Eye (tissue), 1 donor: ENCODE data around the gene HOXC12.

Experiments used
- DNase-seq: peaks from one replicate; pipeline ENCODE4 v3.0.0-alpha.2; 2015

HOXC12 gene

GRCh38 chr12:53985692-53985993 is 30.9 kb downstream of the HOXC12 start:
- DNase-seq: no peak

DNA sequence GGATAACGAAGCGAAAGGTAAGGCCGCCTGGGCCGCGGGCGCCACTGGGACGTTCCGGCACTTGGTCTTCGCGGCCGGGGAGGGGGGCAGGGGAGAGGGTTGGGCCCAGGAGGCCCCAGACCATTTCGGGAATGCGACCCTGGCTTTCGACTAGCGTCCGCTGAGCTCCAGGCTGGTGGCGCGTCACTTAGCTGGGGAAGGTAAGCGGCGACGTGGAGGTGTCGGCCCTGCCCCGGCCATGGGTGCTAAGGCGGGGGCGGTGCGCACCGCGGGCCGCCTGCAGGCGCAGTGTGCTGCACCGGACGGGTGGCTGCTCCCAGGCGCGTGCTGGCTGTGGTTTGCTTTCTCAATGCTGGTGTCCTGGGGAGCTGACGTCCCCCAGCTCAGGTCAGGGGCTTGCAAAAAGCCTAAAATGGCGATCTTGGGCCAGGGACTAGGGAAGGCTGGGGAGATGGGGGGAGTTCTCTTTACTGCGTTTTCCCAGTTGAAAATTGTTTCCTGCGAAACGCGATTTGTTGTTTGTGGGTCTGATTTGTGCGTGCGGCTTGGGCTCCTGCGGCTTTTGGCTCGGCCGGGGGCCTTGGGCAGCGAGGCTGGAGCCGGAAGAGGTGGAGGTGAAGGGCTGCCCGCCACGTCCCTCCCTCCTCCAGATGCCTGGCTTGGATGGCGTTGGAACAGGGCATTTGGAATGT is 31.4 kb downstream of the HOXC12 start:
- no peak for DNase-seq

- DNase-seq: no peak
These were observed 32.2 kb downstream of the HOXC12 start for GRCh38 chr12:53986686-53987483.

- no peak for DNase-seq
These were observed 33.1 kb downstream of the HOXC12 start for GRCh38 chr12:53987787-53988230.

DNA sequence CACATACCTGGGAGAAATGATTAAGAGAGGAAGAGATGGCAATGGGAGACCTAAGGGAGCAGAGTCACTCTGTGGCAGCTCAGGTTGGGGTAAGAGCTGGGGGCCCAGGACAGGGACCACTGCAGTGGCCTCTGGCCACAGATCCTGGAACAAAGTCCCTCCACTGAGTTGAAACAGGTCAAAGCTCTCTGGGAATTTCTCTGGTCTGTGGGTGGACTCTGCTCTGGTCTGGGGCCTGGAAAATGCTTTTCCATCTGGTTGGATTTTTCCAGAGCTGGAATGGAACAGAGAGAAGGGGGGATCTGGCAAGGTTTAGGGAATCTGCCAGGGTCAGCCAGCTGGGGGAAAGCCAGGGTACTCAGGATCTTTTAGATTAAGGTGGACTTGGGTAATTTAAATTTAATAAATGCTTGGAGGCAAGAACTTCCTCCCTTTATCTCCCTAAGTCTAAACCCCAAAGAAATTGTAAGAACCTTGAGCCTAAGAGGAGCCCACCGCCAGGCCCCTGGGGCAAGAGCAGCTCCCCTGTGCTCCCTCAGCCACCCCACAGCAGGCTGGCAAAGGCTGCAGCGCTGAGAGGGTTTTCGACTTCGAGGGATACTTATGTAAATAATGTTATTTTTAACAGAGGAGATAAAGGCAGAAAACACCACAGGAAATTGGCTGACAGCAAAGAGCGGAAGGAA is 34.0 kb downstream of the HOXC12 start:
- DNase-seq: no peak

DNA sequence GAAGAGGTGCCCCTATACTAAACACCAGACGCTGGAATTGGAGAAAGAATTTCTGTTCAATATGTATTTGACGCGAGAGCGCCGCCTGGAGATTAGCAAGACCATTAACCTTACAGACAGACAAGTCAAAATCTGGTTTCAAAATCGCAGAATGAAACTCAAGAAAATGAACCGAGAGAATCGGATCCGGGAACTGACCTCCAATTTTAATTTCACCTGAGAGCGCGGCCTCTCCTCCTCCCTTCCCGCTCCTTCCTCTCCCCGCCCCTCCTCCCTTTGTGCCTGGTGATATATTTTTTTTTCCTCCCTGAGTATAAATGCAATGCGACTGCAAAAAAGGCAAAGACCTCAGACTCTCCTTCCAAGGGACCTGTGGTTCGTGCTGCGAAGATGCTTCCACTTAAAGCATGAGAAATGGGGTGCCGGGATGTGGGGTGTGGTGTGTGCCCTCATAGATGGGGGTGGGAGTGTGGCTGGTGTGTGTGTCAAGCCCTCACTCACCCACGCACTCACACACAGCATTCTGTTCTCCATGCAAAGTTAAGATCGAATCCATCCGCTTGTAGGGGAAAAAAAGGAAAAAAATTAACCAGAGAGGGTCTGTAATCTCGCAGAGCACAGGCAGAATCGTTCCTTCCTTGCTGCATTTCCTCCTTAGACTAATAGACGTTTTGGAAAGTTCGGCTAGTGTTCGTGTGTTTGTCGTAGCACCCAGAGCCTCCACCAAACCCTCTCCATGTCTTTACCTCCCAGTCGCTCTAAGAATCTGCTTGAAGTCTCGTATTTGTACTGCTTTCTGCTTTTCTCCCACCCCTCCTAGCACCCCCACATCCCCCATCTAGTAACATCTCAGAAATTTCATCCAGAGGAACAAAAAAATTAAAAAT is 34.8 kb downstream of the HOXC12 start:
- DNase-seq: no peak

DNA sequence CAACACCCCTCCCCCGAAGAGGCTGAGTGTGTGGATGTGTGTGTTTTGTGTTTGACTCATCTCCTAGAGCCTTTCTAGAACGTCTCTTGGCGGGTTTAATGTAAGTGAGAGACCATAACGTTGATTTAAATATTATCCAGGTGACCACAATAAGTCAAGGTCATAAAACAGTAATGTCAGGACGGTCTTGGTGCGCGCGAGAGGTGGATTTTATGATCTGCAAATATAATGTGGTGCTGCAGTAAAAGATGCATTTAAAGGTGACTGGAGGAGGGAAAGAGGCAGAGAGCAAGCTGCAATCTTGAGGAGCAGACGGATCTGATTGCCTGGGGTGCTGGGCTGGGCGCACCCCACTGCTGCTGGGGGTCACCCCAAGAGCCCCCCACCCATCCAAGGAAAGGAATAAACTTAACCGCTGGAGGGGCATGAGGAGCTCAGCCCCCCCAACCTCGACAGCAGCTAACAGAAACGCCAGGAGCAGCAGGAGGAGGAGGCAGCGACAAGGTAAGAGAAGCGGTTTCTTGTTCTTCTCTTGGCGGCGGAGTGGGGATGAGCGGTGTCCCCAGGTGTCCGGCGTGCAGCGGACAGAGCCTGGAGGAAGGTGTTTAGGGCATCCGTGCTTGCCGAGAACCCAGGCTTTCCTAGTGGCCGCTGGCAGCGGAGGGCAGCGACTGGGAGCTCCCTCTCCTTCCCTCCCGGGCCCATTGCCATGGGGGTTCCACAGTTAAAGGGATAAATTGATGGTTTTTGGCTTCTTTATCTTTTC is 35.8 kb downstream of the HOXC12 start:
- DNase-seq: no peak

GRCh38 chr12:53991077-53991460 is 36.4 kb downstream of the HOXC12 start:
- no peak for DNase-seq

- no peak for DNase-seq
These were observed 37.7 kb downstream of the HOXC12 start for GRCh38 chr12:53992377-53992889.

GRCh38 chr12:53993162-53994008 is 38.7 kb downstream of the HOXC12 start:
- DNase-seq: no peak

GRCh38 chr12:53994009-53994263 is 39.2 kb downstream of the HOXC12 start:
- DNase-seq: no peak

- no peak for DNase-seq
These were observed 39.7 kb downstream of the HOXC12 start for GRCh38 chr12:53994264-53995001.

DNA sequence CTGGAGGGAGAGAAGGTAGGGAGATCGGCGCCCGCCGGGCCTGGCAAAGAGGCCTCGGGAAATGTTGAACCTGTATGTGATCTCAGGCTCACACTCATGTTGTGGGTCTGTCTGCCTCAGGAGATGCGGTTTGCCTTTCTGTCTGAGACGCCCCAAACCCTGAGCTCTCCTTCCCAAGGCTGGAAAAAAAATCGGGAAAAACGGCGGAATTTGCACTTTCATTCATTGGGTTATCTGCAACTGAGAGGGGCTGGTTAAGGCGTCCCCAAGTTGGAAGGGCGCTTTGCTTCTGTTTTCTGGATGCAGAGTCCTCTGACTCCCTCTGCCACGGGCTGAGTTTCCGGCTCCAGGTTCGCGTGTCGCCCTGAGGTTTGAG is 40.3 kb downstream of the HOXC12 start:
- no peak for DNase-seq

DNA sequence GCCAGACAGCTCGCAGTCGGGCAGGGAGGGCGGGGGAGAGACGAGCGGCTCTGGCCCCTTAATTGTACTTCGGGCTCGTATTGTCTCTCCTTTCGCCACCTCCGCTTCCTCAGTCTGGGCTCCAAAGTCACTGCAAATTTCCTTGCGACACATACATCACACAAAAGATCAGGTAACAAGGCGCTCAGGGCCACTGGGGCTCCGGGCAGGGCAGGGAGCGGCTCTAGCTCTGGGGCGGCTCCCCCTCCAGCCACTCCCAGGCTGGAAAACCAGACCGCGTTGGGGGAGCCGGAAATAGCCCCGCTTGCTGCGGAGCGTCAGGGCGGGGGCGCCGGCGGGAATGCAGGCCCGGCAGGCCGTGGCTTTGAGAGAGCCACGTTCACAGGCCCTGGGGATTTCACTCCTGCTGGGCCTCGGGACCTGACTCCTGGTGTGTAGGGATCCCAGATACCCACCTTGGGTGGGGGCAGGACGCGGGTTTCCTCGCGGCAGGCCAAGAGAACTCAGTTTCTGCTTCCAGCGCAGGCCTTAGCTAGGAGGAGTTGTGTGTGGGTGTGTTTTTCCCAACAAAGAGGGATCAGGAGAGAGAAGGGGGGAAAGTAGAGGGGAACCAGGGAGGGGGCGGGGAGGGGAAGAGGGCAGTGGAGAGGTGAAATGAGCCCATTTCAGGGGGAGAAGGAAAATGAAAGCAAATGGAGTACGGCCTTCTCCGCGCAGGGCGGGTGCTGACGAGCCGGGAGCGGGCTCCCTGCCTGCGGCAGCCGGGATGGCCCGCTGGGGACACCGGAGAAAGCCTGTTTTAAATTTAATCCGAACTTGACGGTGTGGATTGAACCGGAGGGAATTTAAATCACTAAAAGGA is 40.9 kb downstream of the HOXC12 start:
- no peak for DNase-seq

DNA sequence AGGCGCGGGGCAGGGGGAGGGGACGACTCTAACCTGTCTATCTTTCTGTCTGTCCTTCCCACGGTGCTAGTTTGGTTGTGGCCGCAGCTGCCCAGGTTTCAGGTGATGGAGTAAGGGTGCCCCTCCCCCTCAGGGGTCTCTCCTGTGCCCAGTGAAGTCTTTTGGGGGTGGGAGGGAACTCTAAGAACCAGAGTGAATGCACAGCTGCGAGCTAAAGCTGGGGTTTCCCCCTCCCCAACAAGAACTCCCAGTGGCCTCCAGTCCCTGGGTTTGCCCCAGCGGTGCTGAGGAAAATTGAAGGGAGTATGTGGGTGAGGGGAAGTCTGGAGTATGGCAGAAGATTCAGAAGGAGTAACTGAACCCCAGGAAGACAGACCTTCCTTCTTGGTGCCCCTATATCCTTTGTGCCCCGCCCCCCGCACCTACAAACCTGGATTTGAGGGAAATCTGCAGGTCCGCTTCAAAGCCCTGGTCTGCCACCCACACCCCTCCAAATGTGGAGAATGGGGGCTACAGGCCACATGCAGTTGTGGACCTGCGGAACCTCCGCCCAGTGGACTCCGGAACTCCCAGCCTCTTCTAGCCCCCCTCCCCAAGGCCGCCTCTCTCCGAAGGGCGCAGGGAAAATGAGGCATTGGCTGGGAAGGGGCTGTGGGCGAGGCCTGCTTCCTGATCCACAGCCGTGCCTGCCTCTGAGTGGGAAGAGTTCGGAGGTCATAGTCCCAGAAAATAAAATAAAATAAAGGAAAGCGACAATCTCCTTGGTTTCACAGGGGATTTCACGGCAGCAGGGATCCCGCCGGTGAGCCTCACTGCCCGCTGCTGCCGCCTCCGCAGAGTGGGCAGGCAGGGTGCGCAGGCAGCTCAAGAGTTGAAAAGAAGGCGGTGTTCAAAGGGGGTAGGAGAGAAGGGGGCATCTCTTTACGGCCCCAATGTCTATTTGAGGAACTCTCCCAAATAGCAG is 41.8 kb downstream of the HOXC12 start:
- DNase-seq: no peak

GRCh38 chr12:53997204-53998109 is 42.8 kb downstream of the HOXC12 start:
- DNase-seq: no peak
